Measurements from ENCODE around the gene EFNA2.
"Not testable (repeated sequence)": the region's sequence is repeated elsewhere in the genome, so short reads cannot be mapped to it uniquely, and the experiment has no call there.

Gene EFNA2

DNA sequence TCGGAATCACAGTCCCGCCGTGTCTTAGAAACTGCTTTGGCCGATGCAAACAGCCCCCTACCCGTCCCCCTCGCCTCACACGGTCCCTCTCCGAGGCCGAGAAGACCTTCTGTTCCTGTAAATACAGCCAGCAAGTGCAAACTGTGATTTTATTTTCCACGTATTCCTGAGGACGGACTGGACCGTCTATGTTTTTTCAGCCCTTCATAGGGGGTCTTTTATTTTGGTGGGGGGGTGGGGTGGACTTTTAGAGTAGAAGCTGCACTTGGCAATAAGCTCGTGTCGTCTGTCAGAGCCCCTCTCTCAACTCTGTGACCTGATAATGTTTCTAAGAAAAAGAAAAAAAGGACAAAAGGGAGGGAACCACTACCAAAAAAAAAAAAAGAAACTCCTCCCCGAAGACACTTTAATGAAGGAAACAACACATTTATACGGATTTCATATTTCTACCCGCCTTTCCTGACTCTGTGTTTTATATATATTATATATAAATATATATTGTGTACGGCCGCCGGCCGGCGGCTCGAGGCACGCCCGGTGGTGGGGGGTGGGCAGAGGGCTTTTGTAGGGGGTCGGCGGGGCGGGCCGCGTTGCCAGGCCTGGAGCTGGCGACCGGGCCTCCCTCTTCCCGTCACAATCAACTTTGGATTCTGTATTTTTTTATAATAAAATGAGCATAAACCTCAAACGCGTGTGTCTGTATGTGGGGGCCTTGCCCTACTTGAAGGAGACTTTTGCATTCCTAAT lies 15.2 kb downstream of the EFNA2 start:
- H3K4me1 ChIP-seq (ENCODE audit: insufficient read depth, low read length, poor library complexity, severe bottlenecking) = no peaks in the 10 kb centered on the region
- H2AFZ ChIP-seq (ENCODE audit: low read length) = no peak overlapping the region
- no peaks in the 10 kb centered on the region for H3K79me2 ChIP-seq (ENCODE audit: insufficient read depth, low read length)
- H3K27me3 ChIP-seq (ENCODE audit: insufficient read depth, low read length, poor library complexity, severe bottlenecking) = no peaks in the 10 kb centered on the region
- no peak overlapping the region for H3K4me3 ChIP-seq (ENCODE audit: low read length, poor library complexity, severe bottlenecking)
- H3K4me2 ChIP-seq (ENCODE audit: low read depth, low read length, poor library complexity, severe bottlenecking) = no peak overlapping the region
- H3K36me3 ChIP-seq (ENCODE audit: insufficient read depth, low read length) = no peaks in the 10 kb centered on the region
- no peaks in the 10 kb centered on the region for H3F3A ChIP-seq (ENCODE audit: low read depth)
- H3K9ac ChIP-seq (ENCODE audit: low read depth, low read length, poor library complexity, severe bottlenecking) = no peak overlapping the region
- no peaks in the 10 kb centered on the region for H4K20me1 ChIP-seq (ENCODE audit: insufficient read depth, low read length, poor library complexity, severe bottlenecking)
- no peaks in the 10 kb centered on the region for H3K9me3 ChIP-seq (ENCODE audit: insufficient read depth, low read depth, low read length)
- TF ChIP-seq, protein P1, sequence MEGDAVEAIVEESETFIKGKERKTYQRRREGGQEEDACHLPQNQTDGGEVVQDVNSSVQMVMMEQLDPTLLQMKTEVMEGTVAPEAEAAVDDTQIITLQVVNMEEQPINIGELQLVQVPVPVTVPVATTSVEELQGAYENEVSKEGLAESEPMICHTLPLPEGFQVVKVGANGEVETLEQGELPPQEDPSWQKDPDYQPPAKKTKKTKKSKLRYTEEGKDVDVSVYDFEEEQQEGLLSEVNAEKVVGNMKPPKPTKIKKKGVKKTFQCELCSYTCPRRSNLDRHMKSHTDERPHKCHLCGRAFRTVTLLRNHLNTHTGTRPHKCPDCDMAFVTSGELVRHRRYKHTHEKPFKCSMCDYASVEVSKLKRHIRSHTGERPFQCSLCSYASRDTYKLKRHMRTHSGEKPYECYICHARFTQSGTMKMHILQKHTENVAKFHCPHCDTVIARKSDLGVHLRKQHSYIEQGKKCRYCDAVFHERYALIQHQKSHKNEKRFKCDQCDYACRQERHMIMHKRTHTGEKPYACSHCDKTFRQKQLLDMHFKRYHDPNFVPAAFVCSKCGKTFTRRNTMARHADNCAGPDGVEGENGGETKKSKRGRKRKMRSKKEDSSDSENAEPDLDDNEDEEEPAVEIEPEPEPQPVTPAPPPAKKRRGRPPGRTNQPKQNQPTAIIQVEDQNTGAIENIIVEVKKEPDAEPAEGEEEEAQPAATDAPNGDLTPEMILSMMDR (conservative IDR thresholded peaks at IDR 0.05; ENCODE audit: low read length) = no peak
- no peak for TF ChIP-seq EZH2phosphoT487 (IDR thresholded peaks at IDR 0.05; ENCODE audit: borderline replicate concordance)
- H3K9me2 ChIP-seq (replicated peaks; ENCODE audit: low read depth, low read length) = no peaks in the 10 kb centered on the region

DNA sequence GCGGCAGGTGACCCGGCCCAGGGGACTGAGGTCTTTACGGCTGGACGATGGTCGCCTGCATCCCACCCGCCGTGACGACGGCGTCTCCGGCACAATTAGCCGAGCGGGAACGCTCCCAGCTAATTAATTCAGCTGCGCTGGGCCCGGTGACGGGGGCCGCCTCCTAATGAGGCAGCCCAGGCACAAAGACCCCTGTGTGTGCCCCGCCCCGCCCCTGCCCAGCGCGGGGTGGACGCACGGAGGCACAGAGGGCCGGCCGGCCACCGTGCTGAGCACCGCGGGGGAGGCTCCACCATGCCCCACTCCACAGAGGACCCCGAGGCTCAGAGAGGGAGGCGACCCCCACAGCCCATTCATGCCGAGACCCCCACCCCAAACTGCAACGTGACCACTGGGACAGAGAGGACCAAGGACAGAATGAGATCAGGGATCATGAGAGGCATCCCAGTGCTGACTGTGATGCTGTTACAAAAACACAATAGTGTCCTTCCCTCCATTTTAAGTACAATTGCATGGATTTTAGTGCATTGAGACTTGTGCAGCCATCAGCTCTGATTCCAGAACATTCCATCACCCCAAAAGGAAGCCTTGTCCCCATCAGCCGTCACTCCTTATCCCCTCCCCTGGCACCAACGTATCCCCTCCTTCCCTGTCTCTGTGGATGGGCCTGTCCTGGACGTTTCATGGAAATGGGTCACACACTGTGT lies 17.0 kb downstream of the EFNA2 start:
- no peak for TF ChIP-seq EZH2phosphoT487 (IDR thresholded peaks at IDR 0.05; ENCODE audit: borderline replicate concordance)
- TF ChIP-seq, protein P1 (conservative IDR thresholded peaks at IDR 0.05; ENCODE audit: low read length) = no peak
- no peaks in the 10 kb centered on the region for H3F3A ChIP-seq (ENCODE audit: low read depth)
- no peaks in the 10 kb centered on the region for H3K79me2 ChIP-seq (ENCODE audit: insufficient read depth, low read length)
- no peaks in the 10 kb centered on the region for H3K9me2 ChIP-seq (replicated peaks; ENCODE audit: low read depth, low read length)
- H3K36me3 ChIP-seq (ENCODE audit: insufficient read depth, low read length) = no peaks in the 10 kb centered on the region
- no peaks in the 10 kb centered on the region for H3K27me3 ChIP-seq (ENCODE audit: insufficient read depth, low read length, poor library complexity, severe bottlenecking)
- no peaks in the 10 kb centered on the region for H4K20me1 ChIP-seq (ENCODE audit: insufficient read depth, low read length, poor library complexity, severe bottlenecking)
- no peak overlapping the region for H3K9ac ChIP-seq (ENCODE audit: low read depth, low read length, poor library complexity, severe bottlenecking)
- no peaks in the 10 kb centered on the region for H3K9me3 ChIP-seq (ENCODE audit: insufficient read depth, low read depth, low read length)
- no peak overlapping the region for H3K4me2 ChIP-seq (ENCODE audit: low read depth, low read length, poor library complexity, severe bottlenecking)
- no peak overlapping the region for H3K4me3 ChIP-seq (ENCODE audit: low read length, poor library complexity, severe bottlenecking)
- no peak overlapping the region for H2AFZ ChIP-seq (ENCODE audit: low read length)
- no peaks in the 10 kb centered on the region for H3K4me1 ChIP-seq (ENCODE audit: insufficient read depth, low read length, poor library complexity, severe bottlenecking)

DNA sequence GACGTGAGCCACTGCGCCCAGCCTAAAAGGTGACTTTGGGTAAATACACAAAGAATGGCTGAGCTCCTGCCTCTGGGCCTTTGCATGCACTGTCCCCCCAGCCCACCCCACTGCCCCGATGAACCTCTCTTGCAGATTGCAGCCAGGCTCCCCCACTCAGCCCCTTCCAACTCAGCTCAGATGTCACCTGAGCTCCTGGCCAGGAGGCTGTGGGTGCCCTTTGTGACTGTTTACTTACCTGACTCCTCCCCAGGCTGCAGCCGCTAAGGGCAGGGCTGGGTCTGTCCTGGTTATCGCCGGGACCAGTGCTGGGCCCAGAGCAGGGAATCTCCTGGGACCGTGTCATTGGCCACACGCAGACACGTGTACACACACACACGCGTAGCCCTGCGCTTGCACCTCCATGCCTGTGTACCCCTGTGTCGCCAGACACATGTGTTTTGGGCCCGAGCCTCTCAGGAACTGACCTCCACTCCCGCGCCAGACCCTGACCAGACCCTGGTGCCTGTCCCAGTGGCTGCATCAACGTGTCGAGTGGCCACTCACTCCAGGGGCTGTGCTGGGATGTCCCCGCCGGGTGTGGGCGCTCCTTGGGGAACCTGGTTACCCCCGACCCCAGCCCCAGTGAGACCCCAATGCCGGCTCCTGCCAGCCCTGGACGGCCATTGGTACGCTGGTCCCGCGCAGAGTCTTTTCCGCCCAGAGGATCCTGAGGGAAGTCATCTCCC lies 18.7 kb downstream of the EFNA2 start:
- H2AFZ ChIP-seq (ENCODE audit: low read length) = no peak overlapping the region
- no peaks in the 10 kb centered on the region for H4K20me1 ChIP-seq (ENCODE audit: insufficient read depth, low read length, poor library complexity, severe bottlenecking)
- no peaks in the 10 kb centered on the region for H3K79me2 ChIP-seq (ENCODE audit: insufficient read depth, low read length)
- H3K9me3 ChIP-seq (ENCODE audit: insufficient read depth, low read depth, low read length) = no peaks in the 10 kb centered on the region
- H3K4me1 ChIP-seq (ENCODE audit: insufficient read depth, low read length, poor library complexity, severe bottlenecking) = no peaks in the 10 kb centered on the region
- no peaks in the 10 kb centered on the region for H3K27me3 ChIP-seq (ENCODE audit: insufficient read depth, low read length, poor library complexity, severe bottlenecking)
- H3K4me2 ChIP-seq (ENCODE audit: low read depth, low read length, poor library complexity, severe bottlenecking) = no peak overlapping the region
- no peaks in the 10 kb centered on the region for H3K36me3 ChIP-seq (ENCODE audit: insufficient read depth, low read length)
- H3F3A ChIP-seq (ENCODE audit: low read depth) = no peaks in the 10 kb centered on the region
- no peaks in the 10 kb centered on the region for H3K9me2 ChIP-seq (replicated peaks; ENCODE audit: low read depth, low read length)
- H3K9ac ChIP-seq (ENCODE audit: low read depth, low read length, poor library complexity, severe bottlenecking) = no peak overlapping the region
- no peak for TF ChIP-seq EZH2phosphoT487 (IDR thresholded peaks at IDR 0.05; ENCODE audit: borderline replicate concordance)
- TF ChIP-seq, protein P1 (conservative IDR thresholded peaks at IDR 0.05; ENCODE audit: low read length) = no peak
- H3K4me3 ChIP-seq (ENCODE audit: low read length, poor library complexity, severe bottlenecking) = no peak overlapping the region

DNA sequence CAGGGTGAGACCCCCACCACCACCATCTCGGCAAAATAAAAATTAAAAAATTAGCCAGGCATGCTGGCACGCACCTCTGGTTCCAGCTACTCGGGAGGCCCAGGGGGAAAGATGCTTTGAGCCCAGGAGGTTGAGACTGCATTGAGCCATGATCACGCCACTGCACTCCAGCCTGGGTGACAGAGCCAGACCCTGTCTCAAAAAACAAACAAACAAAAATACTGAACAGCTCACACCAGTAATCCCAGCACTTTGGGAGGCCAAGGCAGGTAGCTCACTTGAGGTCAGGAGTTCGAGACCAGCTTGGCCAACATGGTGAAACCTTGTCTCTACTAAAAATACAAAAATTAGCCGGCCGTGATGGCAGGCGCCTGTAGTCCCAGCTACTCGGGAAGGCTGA lies 19.7 kb downstream of the EFNA2 start:
- not testable (repeated sequence) for H4K20me1 ChIP-seq (ENCODE audit: insufficient read depth, low read length, poor library complexity, severe bottlenecking); H3K9me3 ChIP-seq (ENCODE audit: insufficient read depth, low read depth, low read length); H2AFZ ChIP-seq (ENCODE audit: low read length); H3F3A ChIP-seq (ENCODE audit: low read depth); H3K4me2 ChIP-seq (ENCODE audit: low read depth, low read length, poor library complexity, severe bottlenecking); H3K4me3 ChIP-seq (ENCODE audit: low read length, poor library complexity, severe bottlenecking); H3K9ac ChIP-seq (ENCODE audit: low read depth, low read length, poor library complexity, severe bottlenecking); H3K27me3 ChIP-seq (ENCODE audit: insufficient read depth, low read length, poor library complexity, severe bottlenecking); H3K9me2 ChIP-seq (replicated peaks; ENCODE audit: low read depth, low read length); H3K4me1 ChIP-seq (ENCODE audit: insufficient read depth, low read length, poor library complexity, severe bottlenecking); H3K79me2 ChIP-seq (ENCODE audit: insufficient read depth, low read length); H3K36me3 ChIP-seq (ENCODE audit: insufficient read depth, low read length)
